ENCODE measurements around the gene CELA1. TPM values are rescaled to one million over a fixed set of nuclear protein-coding genes. Genes with fewer than 3 reads are reported as not detected.

Gene CELA1
- total RNA-seq, 2 donors from 2014 or later: not detected

- no peak for DNase-seq
- no peak for ATAC-seq
- intact Hi-C loops (cut with DNase I, micrococcal nuclease): no loop called here
Observed at GRCh38 chr12:51285843-51286242, 60.6 kb downstream of the CELA1 start.

DNA sequence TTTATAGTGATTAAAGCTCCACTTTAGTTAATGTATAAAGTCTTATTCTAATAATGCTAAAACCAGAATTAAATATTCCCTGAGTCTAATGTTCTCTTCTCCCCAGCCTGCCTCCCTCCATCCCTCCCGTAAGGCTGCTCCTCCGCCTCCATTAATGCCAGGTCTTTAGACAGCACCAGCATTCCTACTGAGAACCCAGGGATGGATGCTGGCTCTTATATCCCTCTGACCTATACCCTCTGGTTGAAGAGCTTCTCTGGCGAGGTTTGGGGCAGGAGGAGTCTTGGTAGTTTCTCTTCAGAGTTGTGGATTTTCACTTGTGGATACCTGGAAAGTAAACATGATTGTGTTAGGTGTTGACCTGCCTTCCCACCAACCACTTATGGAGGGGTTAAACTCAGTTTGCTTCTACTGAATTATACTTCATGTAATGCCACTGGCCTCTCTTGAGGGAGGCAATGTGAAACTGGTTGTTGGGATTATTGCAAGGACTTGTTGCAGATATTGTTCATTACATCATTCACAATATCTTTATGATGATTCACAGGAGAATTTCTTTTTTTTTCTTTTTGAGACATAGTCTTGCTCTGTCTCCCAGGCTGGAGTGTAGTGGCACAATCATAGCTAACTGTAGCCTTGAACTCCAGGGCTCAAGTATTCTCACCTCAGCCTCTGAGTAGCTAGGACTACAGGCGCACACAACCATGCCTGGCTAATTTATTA, 65.1 kb downstream of the CELA1 start:
- DNase-seq (no peak), ATAC-seq (no peak)
- intact Hi-C loops (cut with DNase I, micrococcal nuclease): no loop called here

Other genes starting within 250 kb of the CELA1 start
- gene TFCP2, start 173.5 kb downstream of the CELA1 start, total RNA-seq: 10 to 100 TPM; 26.0 to 28.4 TPM
- 1 to 10 TPM; 6.3 to 6.9 TPM for gene POU6F1, start 128.6 kb downstream of the CELA1 start, total RNA-seq
- 100 to 1,000 TPM; 300 to 304 TPM for gene DAZAP2, start 107.9 kb downstream of the CELA1 start, total RNA-seq
- gene SMAGP, start 76.3 kb downstream of the CELA1 start, total RNA-seq: 100 to 1,000 TPM in 1 of 2 donors, 10 to 100 TPM in 1; 77.3 to 102 TPM
- 1 to 10 TPM; 6.3 to 8.0 TPM for gene BIN2, start 22.5 kb downstream of the CELA1 start, total RNA-seq
- 10 to 100 TPM; 31.4 to 41.0 TPM for gene GALNT6, start 44.7 kb upstream of the CELA1 start, total RNA-seq
- 1 to 10 TPM in 1 of 2 donors, under 1 TPM in 1; 0.67 to 1.8 TPM for gene SLC4A8, start 78.2 kb upstream of the CELA1 start, total RNA-seq
- gene SCN8A, start 244.6 kb upstream of the CELA1 start, total RNA-seq: 1 to 10 TPM; 4.9 to 9.2 TPM

Measured in left colon (tissue), 2 donors.